ENCODE results near the gene EML4.

Gene EML4

DNA sequence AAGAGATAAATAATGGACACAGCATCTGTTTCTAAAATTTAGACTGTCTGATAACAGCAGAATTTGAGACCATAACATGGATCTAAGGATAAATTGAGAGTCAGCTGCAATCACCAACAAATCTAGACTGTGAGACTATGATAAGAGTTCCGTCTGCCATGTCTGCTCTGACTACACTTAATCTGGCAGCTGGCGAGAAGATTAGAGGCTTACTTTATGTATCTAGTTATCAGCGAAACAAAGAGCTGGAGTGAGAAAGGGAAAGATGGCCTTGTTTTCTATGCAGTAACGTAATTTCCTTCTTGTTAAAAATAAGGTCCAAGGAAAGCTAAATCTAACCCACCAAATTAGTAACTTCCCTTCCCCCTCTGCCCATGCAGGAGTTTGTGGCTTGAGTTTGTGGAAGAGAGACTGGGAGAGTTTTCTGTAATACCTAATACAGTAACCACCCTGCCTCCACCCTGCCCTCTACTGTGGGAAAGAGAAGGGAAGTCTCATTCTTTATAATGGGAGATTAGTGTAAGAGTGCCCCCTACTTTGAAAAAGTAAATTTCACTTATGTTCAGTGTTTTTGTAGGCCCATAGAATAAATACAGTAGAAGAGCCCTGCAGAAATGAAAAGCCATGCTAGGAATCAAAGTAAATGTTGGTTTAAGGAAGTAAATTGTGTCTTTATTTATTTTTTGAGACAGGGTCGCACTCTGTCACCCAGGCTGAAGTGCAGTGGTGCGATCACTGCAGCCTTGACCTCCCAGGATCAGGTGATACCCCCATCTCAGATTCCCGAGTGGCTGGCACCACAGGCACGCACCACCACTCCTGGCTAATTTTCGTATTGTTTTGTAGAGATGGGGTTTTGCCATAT is 27.5 kb downstream of the EML4 start:
- peak; percentile 66 for DNase-seq

- DNase-seq = no peak
Observed at GRCh38 chr2:42197792-42198191, 28.6 kb downstream of the EML4 start.

GRCh38 chr2:42198466-42198865 is 29.3 kb downstream of the EML4 start:
- no peak for DNase-seq

GRCh38 chr2:42199002-42199401 is 29.8 kb downstream of the EML4 start:
- DNase-seq = no peak

- no peak for DNase-seq
Observed at GRCh38 chr2:42199626-42200025, 30.5 kb downstream of the EML4 start.

GRCh38 chr2:42200926-42201855 is 32.0 kb downstream of the EML4 start:
- no peak for DNase-seq

- no peak for DNase-seq
Observed at GRCh38 chr2:42202634-42203008, 33.5 kb downstream of the EML4 start.

- no peak for DNase-seq
Observed at GRCh38 chr2:42203792-42204191, 34.6 kb downstream of the EML4 start.

GRCh38 chr2:42205337-42205736 is 36.2 kb downstream of the EML4 start:
- no peak for DNase-seq

DNA sequence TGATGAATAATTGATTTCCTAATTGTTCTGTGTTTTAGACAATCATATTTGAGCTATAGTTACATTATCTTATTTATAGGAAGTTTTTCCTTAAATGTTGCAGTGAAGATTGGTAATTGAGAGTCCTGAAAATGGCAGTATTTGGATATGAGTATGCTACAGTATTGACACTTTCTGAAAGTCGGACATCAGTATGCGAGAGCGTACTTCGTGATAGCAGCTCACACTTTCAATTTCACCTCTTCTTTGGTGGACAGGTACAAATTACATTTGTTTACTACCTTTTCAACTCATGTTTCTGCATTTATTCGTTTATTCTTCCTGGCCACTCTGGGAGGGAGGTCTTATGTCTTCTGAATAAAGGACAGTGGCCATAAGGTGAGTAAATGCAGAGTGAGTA is 38.7 kb downstream of the EML4 start:
- no peak for DNase-seq

DNA sequence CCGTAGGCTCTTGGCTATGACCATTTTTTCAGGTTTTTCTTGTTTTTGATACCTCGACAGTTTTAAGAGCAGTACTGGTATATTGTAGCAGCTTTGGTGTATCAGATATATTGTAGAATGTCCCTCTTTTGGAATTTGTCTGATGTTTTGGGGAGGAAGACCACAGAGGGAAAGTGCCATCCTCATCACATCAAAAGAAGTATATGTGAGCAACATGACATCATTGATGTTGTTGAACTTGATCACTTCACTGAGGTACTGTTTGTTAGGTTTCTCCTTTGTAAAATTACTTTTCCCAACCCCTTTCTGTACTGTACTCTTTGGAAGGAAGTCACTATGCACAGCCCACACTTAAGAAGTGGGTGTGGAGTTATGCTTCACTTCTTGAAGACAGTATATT is 41.0 kb downstream of the EML4 start:
- DNase-seq = no peak

GRCh38 chr2:42211291-42211690 is 42.1 kb downstream of the EML4 start:
- DNase-seq = no peak

- DNase-seq = no peak
Observed at GRCh38 chr2:42214669-42215068, 45.5 kb downstream of the EML4 start.

DNA sequence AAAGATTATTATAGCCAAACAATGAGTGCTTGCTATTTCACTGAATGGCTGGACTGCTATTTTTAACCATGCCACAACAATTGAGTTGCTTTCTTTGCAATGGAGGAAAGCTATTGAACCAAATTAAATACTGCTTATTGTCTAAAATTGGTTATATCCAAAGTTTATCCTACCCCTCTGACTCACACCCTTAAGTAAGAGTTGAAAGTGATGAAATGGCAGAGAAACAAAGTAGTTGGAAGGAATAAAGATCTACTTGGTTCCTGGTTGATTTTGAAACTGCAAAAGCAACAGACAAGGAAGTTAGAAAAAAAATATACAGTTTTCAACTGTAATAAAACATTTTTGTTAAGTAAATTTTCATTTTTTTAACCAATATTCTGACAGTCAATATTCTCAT is 47.5 kb downstream of the EML4 start:
- DNase-seq = no peak

- DNase-seq = no peak
Observed at GRCh38 chr2:42217307-42217706, 48.2 kb downstream of the EML4 start.

DNA sequence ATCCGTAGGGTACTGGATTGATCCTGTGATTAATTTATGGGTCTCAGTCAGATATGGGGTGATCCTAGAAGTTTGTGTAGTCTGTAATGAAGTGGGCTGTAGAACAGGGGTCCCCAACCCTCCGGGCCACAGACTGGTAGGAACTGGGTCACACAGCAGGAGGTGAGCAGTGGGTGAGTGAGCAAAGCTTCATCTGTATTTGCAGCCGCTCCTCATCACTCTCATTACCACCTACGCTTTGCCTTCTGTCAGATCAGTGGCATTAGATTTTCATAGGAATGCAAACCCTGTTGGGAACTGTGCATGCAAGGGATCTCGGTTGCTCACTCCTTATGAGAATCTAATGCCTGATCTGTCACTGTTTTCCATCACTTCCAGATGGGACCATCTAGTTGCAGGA is 48.8 kb downstream of the EML4 start:
- no peak for DNase-seq

GRCh38 chr2:42218712-42219111 is 49.6 kb downstream of the EML4 start:
- DNase-seq = no peak

DNA sequence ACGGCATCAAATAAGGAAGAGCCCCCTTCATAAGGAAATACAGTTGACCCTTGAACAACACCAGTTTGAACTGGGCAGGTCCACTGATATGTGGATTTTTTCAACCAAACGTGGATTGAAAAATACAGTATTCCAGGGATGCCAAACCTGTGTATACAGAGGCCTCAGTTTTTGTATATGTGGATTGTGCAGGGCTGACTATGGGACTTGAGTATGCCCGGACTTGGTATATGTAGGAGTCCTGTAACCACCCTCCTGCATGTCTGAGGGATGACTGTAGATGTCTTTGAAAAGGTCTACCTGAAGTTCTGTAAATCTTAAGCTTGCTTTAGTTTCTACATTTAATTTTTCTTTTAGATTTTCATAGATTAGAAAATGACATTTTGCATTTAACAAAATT is 50.0 kb downstream of the EML4 start:
- no peak for DNase-seq

DNA sequence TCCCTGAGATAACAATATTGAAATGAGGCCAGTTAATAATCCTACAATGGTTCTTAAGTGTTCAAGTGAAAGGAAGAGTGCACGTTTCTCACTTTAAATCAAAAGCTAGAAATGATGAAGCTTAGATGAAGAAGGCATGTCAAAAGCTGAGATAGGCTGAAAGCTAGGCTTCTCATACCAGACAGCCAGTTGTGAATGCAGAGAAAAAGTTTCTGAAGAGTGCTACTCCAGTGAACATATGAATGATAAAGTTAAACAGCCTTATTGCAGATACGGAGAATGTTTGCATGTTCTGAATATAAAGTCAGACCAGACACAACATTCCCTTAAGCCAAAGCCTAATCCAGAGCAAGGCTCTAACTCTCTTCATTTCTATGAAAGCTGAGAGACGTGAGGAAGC is 51.4 kb downstream of the EML4 start:
- DNase-seq = no peak

DNA sequence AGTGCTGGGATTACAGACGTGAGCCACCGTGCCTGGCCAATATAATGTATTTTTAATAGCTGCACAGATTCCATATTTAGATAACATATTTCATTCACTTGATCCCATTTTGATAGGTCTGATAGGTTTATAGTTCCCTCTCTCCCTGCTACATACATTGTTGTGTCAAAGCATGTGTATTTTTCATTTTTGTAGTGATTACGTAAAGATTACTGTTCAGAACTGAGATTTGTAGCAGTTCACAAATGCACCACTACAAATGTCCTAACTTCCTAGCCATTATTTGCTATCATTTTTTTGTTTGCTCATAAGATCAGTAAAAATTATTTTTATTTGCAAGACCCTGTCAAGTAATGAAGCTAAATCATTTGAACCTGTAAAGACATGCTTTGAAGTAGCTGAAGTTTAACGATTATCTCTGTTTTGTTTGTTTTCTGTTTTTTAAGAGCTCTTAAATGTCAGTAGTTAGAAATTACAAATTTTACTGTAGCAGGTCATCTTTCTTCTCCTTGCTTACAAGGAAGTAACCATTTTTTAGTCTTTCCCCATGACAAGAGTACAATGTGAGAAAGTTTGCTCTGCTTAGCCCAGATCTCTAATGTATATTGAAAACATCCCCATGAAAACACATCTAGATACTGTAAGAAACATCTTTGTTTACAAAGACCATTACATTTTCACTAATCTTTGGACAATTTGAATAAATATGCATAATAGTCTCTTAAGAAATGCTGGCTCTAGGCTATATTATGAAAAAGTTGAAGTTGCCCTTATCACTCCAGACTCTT is 54.1 kb downstream of the EML4 start:
- no peak for DNase-seq

DNA sequence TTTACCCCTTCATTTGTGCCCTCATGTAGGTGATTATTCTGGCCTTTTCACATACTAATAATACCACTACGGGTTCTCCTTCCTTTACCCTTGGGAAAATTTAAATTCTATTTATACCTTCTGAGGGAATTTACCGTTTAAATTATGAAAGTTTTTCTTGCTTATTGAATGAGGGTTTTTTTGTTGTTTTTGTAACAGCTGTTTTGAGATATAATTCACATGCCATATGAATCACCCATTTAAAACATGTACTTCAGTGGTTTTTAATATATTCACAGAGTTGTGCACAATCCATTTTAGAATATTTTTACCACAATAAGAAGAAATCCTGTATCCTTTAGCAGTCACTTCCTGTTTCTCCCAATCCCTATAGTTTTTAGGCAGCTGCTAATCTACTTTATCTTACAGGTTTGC is 54.7 kb downstream of the EML4 start:
- DNase-seq = no peak

DNA sequence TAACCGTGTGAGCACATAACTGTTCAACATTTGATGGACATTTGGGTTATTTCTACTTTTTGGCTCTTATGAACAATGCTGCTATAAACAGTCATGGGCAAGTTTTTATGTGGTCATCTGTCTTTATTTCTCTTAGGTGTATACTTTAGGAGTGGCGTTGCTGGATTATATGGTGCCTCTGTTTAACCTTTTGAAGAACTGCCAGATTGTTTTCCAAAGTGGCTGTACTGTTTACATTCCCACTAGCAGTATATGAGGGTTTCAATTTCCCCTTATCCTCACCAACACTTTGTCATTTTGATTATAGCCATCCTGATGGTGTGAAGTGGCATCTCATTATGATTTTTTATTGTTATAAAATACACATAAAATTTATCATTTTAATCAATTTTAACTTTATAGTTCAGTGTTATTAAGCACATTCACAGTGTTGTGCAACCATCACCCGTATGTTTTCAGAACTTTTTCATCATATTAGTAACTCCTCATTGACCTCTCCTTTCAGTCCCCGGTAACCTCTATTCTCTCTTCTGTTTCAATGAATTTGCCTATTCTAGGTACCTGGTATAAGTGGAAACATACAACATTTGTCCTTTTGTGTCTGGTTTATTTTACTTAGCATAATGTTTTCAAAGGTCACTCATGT is 55.4 kb downstream of the EML4 start:
- no peak for DNase-seq

DNA sequence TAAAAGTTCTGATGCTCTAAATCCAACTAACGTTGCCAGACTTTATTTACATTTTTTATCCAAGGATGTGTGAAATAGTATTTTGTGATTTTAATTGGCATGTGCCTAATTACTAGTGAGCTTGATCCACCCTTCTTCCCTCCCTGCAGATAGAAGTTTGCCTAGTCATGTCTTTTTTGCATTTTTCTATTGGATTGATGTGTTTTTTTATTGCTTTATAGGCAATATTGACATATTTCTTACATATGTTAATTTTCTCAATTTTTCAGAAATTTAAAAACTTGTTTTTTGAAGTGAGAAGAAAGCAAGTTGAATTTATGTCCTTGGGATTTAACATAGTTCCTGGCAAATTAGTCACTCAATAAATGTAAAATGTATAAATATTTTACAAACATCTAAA is 56.4 kb downstream of the EML4 start:
- DNase-seq = no peak
